Measurements from ENCODE around the gene CFAP20DC. TPM values are rescaled to one million over a fixed set of nuclear protein-coding genes. Genes with fewer than 3 reads are reported as not detected.
"Not testable (repeated sequence)": the region's sequence is repeated elsewhere in the genome, so short reads cannot be mapped to it uniquely, and the experiment has no call there.

CFAP20DC gene
- 1 to 10 TPM; 6.5 to 9.5 TPM for total RNA-seq
- 9.7 TPM for polyA plus RNA-seq (2013, experiment 1 of 2)
- 9.9 TPM for polyA plus RNA-seq (2013, experiment 2 of 2)
- long read RNA-seq, experiment 1, partial matches to known transcripts, result 2 of 3 reads
- long read RNA-seq, experiment 1, other reads (novel, unspliced or antisense), result 1 of 3 reads
- long read RNA-seq, experiment 2, partial matches to known transcripts, result 8 of 22 reads
- long read RNA-seq, experiment 2, other reads (novel, unspliced or antisense), result 11 of 22 reads
- long read RNA-seq, experiment 3, partial matches to known transcripts, result 21 of 43 reads
- long read RNA-seq, experiment 3, other reads (novel, unspliced or antisense), result 19 of 43 reads
- long read RNA-seq, experiment 4, partial matches to known transcripts, result 5 of 8 reads
- long read RNA-seq, experiment 4, other reads (novel, unspliced or antisense), result 3 of 8 reads

GRCh38 chr3:59049671-59050331 lies at the start of gene CFAP20DC:
CFAP20DC (minus strand) TSS chr3:59050025; CDS start chr3:59049631, 394 bp downstream.
- Histone ChIP-seq H3K4me3 (ENCODE audit: low read length) (peak within 1 kb of the TSS; percentile 75), H3K27ac (ENCODE audit: low read depth, low read length) (peak within 1 kb of the TSS; percentile 73), H3K27me3 (ENCODE audit: control insufficient read depth, insufficient read depth, low read length, poor library complexity, severe bottlenecking) (no peaks in the 10 kb centered on the region), H3K9me3 (ENCODE audit: control insufficient read depth, low read length) (no peaks in the 10 kb centered on the region), H3K4me1 (ENCODE audit: control insufficient read depth, insufficient read depth, low read length) (peaks cover 4% of the 10 kb centered on the region), H3K9ac (ENCODE audit: extremely low read depth, low read length, poor library complexity, severe bottlenecking) (peak within 1 kb of the TSS; percentile 46), H3K36me3 (ENCODE audit: control insufficient read depth, insufficient read depth, low read length) (no peaks in the 10 kb centered on the region)
- peak within 1 kb of the TSS; percentile 79 for H3K27ac Mint-ChIP-seq
- H3K27me3 Mint-ChIP-seq (ENCODE audit: insufficient read depth), result no peaks in the 10 kb centered on the region
- H3K4me3 Mint-ChIP-seq, result peak within 1 kb of the TSS; percentile 67
- WGBS, 2 experiments (ENCODE audit: insufficient coverage in 1 of 2, insufficient read length in 1 of 2), result 4 to 5% methylated on average over 38 to 60 of the region's 60 CpGs
- H3K9me3 Mint-ChIP-seq, result peaks cover 2% of the 10 kb centered on the region
- H3K36me3 Mint-ChIP-seq (ENCODE audit: low read depth), result no peaks in the 10 kb centered on the region
- H3K4me1 Mint-ChIP-seq, result peaks cover 12% of the 10 kb centered on the region
- no peak for TF ChIP-seq CTCF (conservative IDR thresholded peaks at IDR 0.05)
- DNase-seq, result peak; percentile 97

GRCh38 chr3:59098516-59098915 lies 48.7 kb upstream of the CFAP20DC start:
- H3K27me3 ChIP-seq (ENCODE audit: control insufficient read depth, insufficient read depth, low read length, poor library complexity, severe bottlenecking); H3K36me3 ChIP-seq (ENCODE audit: control insufficient read depth, insufficient read depth, low read length); H3K27ac Mint-ChIP-seq; H3K9ac ChIP-seq (ENCODE audit: extremely low read depth, low read length, poor library complexity, severe bottlenecking); H3K4me3 Mint-ChIP-seq; H3K27ac ChIP-seq (ENCODE audit: low read depth, low read length); H3K4me3 ChIP-seq (ENCODE audit: low read length); DNase-seq; H3K36me3 Mint-ChIP-seq (ENCODE audit: low read depth): not testable (repeated sequence)
- H3K9me3 Mint-ChIP-seq, result peaks cover 21% of the 10 kb centered on the region
- H3K27me3 Mint-ChIP-seq (ENCODE audit: insufficient read depth), result peaks cover 46% of the 10 kb centered on the region
- Histone ChIP-seq H3K4me1 (ENCODE audit: control insufficient read depth, insufficient read depth, low read length) (peaks cover 19% of the 10 kb centered on the region), H3K9me3 (ENCODE audit: control insufficient read depth, low read length) (peaks cover 20% of the 10 kb centered on the region)
- H3K4me1 Mint-ChIP-seq, result peaks cover 28% of the 10 kb centered on the region
- WGBS, 2 experiments (ENCODE audit: insufficient coverage in 1 of 2, insufficient read length in 1 of 2), result 100% methylated on average over 1 of the region's 1 CpG; no CpG with 5 or more reads in 1 of the 2 experiments

- no peaks in the 10 kb centered on the region for H3K36me3 ChIP-seq (ENCODE audit: control insufficient read depth, insufficient read depth, low read length)
- no peak overlapping the region for H3K4me3 ChIP-seq (ENCODE audit: low read length)
- no peak for DNase-seq
- Mint-ChIP-seq H3K4me1 (peaks cover 5% of the 10 kb centered on the region), H3K4me3 (no peak overlapping the region), H3K9me3 (peaks cover 21% of the 10 kb centered on the region), H3K27me3 (ENCODE audit: insufficient read depth) (peaks cover 56% of the 10 kb centered on the region), H3K36me3 (ENCODE audit: low read depth) (peaks cover 4% of the 10 kb centered on the region), H3K27ac (no peak overlapping the region)
- H3K27ac ChIP-seq (ENCODE audit: low read depth, low read length), result no peak overlapping the region
- WGBS, 2 experiments (ENCODE audit: insufficient coverage in 1 of 2, insufficient read length in 1 of 2), result 91 to 100% methylated on average over 3 of the region's 3 CpGs
- no peaks in the 10 kb centered on the region for H3K27me3 ChIP-seq (ENCODE audit: control insufficient read depth, insufficient read depth, low read length, poor library complexity, severe bottlenecking)
- H3K9me3 ChIP-seq (ENCODE audit: control insufficient read depth, low read length), result peaks cover 20% of the 10 kb centered on the region
- peaks cover 5% of the 10 kb centered on the region for H3K4me1 ChIP-seq (ENCODE audit: control insufficient read depth, insufficient read depth, low read length)
- H3K9ac ChIP-seq (ENCODE audit: extremely low read depth, low read length, poor library complexity, severe bottlenecking), result no peak overlapping the region
- TF ChIP-seq CTCF (conservative IDR thresholded peaks at IDR 0.05), result no peak
Measured at GRCh38 chr3:59094446-59094845, 44.6 kb upstream of the CFAP20DC start.

Data from endodermal cell (in vitro differentiated cells).